Gastrocnemius medialis (tissue), 4 donors: ENCODE data around the gene NR2E1. TPM values are rescaled to one million over a fixed set of nuclear protein-coding genes. Genes with fewer than 3 reads are reported as not detected.
A peak's percentile ranks its signal among the peaks of the same experiment; 100 is the strongest.

Experiments
- ATAC-seq, 2 donors: fragments of 150-250 bp; one replicate each; pipeline ENCODE4 v1.9.1; 2016
- DNase-seq, 2 donors: peaks; one replicate each; pipeline ENCODE4 v3.0.0-alpha.2; 2019
- H3K27ac ChIP-seq, 4 donors: fragments of 200-600 bp; sonication (generic); 1 replicate in 1 of 4; 2 replicates in 3 of 4; pipeline ENCODE4 v1.5.1; 2016 to 2018; ENCODE audit warnings: mild to moderate bottlenecking in 2 of 4, moderate library complexity in 1 of 4
- H3K27me3 ChIP-seq, 3 donors: fragments of 200-600 bp; sonication (generic) in 2 of 3; 1 replicate in 1 of 3; 2 replicates in 2 of 3; pipeline versions ENCODE4 v1.5.1 to v1.6.0; 2016 to 2019; ENCODE audit warnings: mild to moderate bottlenecking in 1 of 3, moderate library complexity in 1 of 3
- H3K36me3 ChIP-seq, 2 donors: fragments of 200-600 bp; sonication (generic) in 1 of 2; one replicate each; pipeline ENCODE4 v1.5.1; 2017 to 2018
- H3K4me1 ChIP-seq, 2 donors: fragments of 200-600 bp; sonication (generic) in 1 of 2; one replicate each; pipeline ENCODE4 v1.5.1; 2016 to 2017; ENCODE audit warnings: mild to moderate bottlenecking in 2 of 2
- H3K4me3 ChIP-seq, 4 donors: fragments of 200-600 bp; sonication (generic) in 3 of 4; 1 replicate in 1 of 4; 2 replicates in 3 of 4; pipeline ENCODE4 v1.5.1; 2016 to 2019; ENCODE audit warnings: mild to moderate bottlenecking in 2 of 4
- H3K9me3 ChIP-seq, 3 donors: fragments of 200-600 bp; sonication (generic) in 2 of 3; 1 replicate in 1 of 3; 2 replicates in 2 of 3; pipeline ENCODE4 v1.5.1; 2016 to 2019
- POLR2A ChIP-seq, 2 donors: fragments of 450-650 bp; IDR thresholded peaks; one replicate each; pipeline ENCODE4 v1.6.1; 2017; ENCODE audit warnings: antibody characterized with exemption in 2 of 2, mild to moderate bottlenecking in 2 of 2, moderate library complexity in 2 of 2
- in situ Hi-C, 4 donors: fragments of 200-750 bp; cut with MboI; loops; one replicate each; pipeline versions ENCODE4 v1.15.0 to v1.8.0; 2017; ENCODE audit warnings: low sequenced_read_pairs in 4 of 4
- intact Hi-C: fragments of 100-400 bp; cut with DNase I; formaldehyde crosslinking; loops from one replicate; pipeline ENCODE4 v1.15.1; 2023; ENCODE audit warnings: low total_unique reads
- total RNA-seq, 4 donors: library from RNA; depleted of rRNA; stranded (reverse); fragments of >200 nt; gene quantifications; one replicate each; pipeline versions ENCODE4 v1.1.0 to v1.2.3, GENCODE V29; 2016
- TF ChIP-seq, protein P1 (sequence below), 5 experiments: fragments of 450-650 bp in 3 of 5; fragments of 200-600 bp in 2 of 5; sonication (generic) in 2 of 5; IDR thresholded peaks in 4 of 5; conservative IDR thresholded peaks in 1 of 5; 1 replicate in 4 of 5; 2 replicates in 1 of 5; pipeline ENCODE4 v1.5.1; 2016 to 2019; ENCODE audit warnings: antibody characterized with exemption in 5 of 5, mild to moderate bottlenecking in 3 of 5, moderate library complexity in 3 of 5

Gene NR2E1
- total RNA-seq, 4 donors from 2014 or later = not detected

DNA sequence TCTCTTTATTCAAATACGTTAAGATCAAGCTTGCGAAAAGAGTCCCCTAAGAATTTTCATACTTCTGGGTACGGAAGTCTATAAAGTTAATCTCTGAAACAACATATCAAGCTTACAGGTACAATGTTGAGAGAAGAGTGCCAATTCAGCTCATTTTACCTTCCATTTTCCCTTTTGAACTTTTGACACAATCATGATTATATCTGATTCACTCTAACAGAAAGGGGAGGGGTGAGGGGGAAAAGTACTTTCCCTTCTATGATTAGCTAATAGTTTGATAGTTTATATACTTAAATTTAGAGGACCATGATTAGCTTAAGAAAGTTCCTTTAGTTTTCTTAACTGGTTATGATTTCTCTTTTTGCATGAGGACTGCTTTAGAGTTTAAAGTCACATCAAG is 61.5 kb downstream of the NR2E1 start:
- Histone ChIP-seq H3K27ac (no peak overlapping the region), H3K27me3 (no peaks in the 10 kb centered on the region), H3K4me3 (no peak overlapping the region), H3K36me3 (peaks cover 0 to 4% of the 10 kb centered on the region in 2 donors), H3K4me1 (peaks cover 13 to 17% of the 10 kb centered on the region in 2 donors), H3K9me3 (no peaks in the 10 kb centered on the region)
- TF ChIP-seq, protein P1, sequence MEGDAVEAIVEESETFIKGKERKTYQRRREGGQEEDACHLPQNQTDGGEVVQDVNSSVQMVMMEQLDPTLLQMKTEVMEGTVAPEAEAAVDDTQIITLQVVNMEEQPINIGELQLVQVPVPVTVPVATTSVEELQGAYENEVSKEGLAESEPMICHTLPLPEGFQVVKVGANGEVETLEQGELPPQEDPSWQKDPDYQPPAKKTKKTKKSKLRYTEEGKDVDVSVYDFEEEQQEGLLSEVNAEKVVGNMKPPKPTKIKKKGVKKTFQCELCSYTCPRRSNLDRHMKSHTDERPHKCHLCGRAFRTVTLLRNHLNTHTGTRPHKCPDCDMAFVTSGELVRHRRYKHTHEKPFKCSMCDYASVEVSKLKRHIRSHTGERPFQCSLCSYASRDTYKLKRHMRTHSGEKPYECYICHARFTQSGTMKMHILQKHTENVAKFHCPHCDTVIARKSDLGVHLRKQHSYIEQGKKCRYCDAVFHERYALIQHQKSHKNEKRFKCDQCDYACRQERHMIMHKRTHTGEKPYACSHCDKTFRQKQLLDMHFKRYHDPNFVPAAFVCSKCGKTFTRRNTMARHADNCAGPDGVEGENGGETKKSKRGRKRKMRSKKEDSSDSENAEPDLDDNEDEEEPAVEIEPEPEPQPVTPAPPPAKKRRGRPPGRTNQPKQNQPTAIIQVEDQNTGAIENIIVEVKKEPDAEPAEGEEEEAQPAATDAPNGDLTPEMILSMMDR (IDR thresholded peaks at IDR 0.05 in 4 of 5, conservative IDR thresholded peaks at IDR 0.05 in 1 of 5) = no peak
- no peak for TF ChIP-seq POLR2A (IDR thresholded peaks at IDR 0.05)
- no peak for ATAC-seq
- intact Hi-C loops = no loop called here
- no peak for DNase-seq
- in situ Hi-C loops = no loop called here

DNA sequence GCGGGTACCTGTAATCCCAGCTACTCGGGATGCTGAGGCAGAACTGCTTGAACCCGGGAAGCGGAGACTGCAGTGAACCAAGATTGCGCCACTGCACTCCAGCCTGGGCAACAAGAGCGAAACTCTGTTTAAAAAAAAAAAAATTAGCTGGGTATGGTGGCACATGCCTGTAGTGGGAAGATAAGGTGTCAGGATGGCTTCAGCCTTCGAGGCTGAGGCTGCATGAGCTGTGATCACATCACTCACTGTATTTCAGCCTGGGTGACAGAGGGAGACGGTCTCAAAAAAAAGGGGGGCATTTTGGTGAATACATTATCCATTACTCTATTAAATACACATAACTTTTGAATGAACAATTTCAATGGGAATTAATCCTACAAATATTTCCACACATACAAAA is 62.6 kb downstream of the NR2E1 start:
- Histone ChIP-seq H3K27me3 (no peaks in the 10 kb centered on the region), H3K36me3 (no peaks in the 10 kb centered on the region), H3K4me3 (no peak overlapping the region), H3K4me1 (peaks cover 13 to 21% of the 10 kb centered on the region in 2 donors), H3K27ac (no peak overlapping the region), H3K9me3 (no peaks in the 10 kb centered on the region)
- in situ Hi-C loops (no loop called here), intact Hi-C loops (no loop called here)
- ATAC-seq (no peak), DNase-seq (no peak)
- TF ChIP-seq, protein P1 (IDR thresholded peaks at IDR 0.05 in 4 of 5, conservative IDR thresholded peaks at IDR 0.05 in 1 of 5) = no peak
- TF ChIP-seq POLR2A (IDR thresholded peaks at IDR 0.05) = no peak

DNA sequence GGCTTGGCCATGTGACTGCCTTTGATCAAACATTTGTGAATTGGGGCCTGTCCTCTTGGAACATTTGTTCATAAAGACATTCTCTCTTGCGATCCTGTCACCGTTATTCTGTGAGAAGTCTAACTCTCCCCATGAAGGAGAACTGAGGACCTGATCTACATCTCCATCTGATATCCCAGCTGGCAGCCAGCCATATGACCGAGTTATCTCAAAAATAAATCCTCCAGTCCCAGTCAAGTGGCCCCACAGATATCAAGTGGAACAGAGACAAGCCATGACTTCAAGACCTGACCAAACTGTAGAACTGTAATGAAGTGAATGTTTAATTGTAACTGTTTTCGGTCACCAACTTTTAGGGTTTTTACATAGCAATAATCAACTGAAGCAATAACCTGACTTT is 69.3 kb downstream of the NR2E1 start:
- H3K27ac ChIP-seq = no peak overlapping the region
- no peak for TF ChIP-seq POLR2A (IDR thresholded peaks at IDR 0.05)
- TF ChIP-seq, protein P1 (IDR thresholded peaks at IDR 0.05 in 4 of 5, conservative IDR thresholded peaks at IDR 0.05 in 1 of 5) = no peak
- in situ Hi-C loops (no loop called here), intact Hi-C loops (no loop called here)
- H3K36me3 ChIP-seq = no peaks in the 10 kb centered on the region
- H3K27me3 ChIP-seq = no peaks in the 10 kb centered on the region
- ATAC-seq (peak in 1 of 2 donors; percentile 24), DNase-seq (peak in 1 of 2 donors; percentile 35)
- H3K4me3 ChIP-seq = no peak overlapping the region
- H3K4me1 ChIP-seq = peaks cover 9 to 14% of the 10 kb centered on the region in 2 donors
- no peaks in the 10 kb centered on the region for H3K9me3 ChIP-seq

DNA sequence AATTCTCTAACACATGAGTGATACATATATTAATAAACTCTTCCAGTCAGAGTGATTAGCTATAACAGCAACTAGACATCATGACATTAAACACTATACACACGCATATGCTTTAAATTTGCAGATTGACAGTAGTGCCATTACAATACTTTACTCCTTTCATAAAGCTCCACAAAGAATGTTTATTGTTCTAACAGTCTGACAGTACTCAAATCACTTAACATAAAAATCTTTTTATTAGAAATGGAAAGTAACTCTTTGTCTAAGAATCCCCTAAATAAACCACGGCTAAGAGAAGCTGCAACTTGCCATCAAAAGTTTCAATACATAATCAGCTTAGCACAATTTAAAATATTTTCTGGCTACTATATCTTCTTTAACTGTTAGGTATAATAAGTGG is 71.0 kb downstream of the NR2E1 start:
- DNase-seq = no peak
- Histone ChIP-seq H3K27me3 (no peaks in the 10 kb centered on the region), H3K9me3 (no peaks in the 10 kb centered on the region), H3K36me3 (no peaks in the 10 kb centered on the region), H3K4me3 (no peak overlapping the region), H3K4me1 (peaks cover 9 to 14% of the 10 kb centered on the region in 2 donors), H3K27ac (no peak overlapping the region)
- in situ Hi-C loops = no loop called here
- TF ChIP-seq POLR2A (IDR thresholded peaks at IDR 0.05) = no peak
- TF ChIP-seq, protein P1 (IDR thresholded peaks at IDR 0.05 in 4 of 5, conservative IDR thresholded peaks at IDR 0.05 in 1 of 5) = no peak
- no peak for ATAC-seq
- intact Hi-C loops = no loop called here

DNA sequence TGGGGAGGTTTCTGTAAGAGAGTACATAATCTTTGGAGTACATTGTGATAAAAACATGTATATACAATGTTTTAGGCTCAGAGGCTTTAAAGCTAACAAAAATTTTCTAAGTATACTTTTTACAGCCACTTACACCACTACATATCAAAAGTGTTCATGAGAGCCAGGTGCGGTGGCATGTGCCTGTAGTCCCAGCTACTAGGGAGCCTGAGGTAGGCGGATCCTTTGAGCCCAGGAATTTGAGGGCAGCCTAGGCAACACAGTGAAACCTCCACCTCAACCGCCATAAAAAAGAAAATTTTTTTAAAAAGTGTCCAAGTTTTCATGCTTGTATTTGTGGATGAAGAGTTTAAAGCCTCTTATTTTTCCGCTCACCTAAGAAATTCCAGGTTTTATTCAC is 72.5 kb downstream of the NR2E1 start:
- Histone ChIP-seq H3K27me3 (no peaks in the 10 kb centered on the region), H3K4me3 (no peak overlapping the region), H3K36me3 (no peaks in the 10 kb centered on the region), H3K27ac (no peak overlapping the region), H3K4me1 (peaks cover 9 to 10% of the 10 kb centered on the region in 2 donors), H3K9me3 (no peaks in the 10 kb centered on the region)
- in situ Hi-C loops (no loop called here), intact Hi-C loops (no loop called here)
- no peak for TF ChIP-seq POLR2A (IDR thresholded peaks at IDR 0.05)
- TF ChIP-seq, protein P1 (IDR thresholded peaks at IDR 0.05 in 4 of 5, conservative IDR thresholded peaks at IDR 0.05 in 1 of 5) = no peak
- no peak for ATAC-seq
- no peak for DNase-seq
